Keratinocyte (primary cell): ENCODE results near the gene DHRSX.

ENCODE experiments used
- EZH2 ChIP-seq: IDR thresholded peaks from one replicate; pipeline ENCODE4 v1.6.1; 2012; ENCODE audit warnings: inconsistent platforms, mild to moderate bottlenecking, low read length, moderate library complexity
- TF ChIP-seq, protein P1 (sequence below), 3 experiments: IDR thresholded peaks in 1 of 3; conservative IDR thresholded peaks in 1 of 3; optimal IDR thresholded peaks in 1 of 3; 2 replicates in 2 of 3; 3 replicates in 1 of 3; pipeline versions ENCODE3 to v1.5.1; 2011; ENCODE audit warnings: low read length in 3 of 3, mild to moderate bottlenecking in 3 of 3, moderate library complexity in 2 of 3, control low read depth in 1 of 3, inconsistent platforms in 1 of 3; ENCODE audit not compliant: insufficient read depth in 2 of 3; ENCODE audit errors: extremely low read depth in 1 of 3

DNA sequence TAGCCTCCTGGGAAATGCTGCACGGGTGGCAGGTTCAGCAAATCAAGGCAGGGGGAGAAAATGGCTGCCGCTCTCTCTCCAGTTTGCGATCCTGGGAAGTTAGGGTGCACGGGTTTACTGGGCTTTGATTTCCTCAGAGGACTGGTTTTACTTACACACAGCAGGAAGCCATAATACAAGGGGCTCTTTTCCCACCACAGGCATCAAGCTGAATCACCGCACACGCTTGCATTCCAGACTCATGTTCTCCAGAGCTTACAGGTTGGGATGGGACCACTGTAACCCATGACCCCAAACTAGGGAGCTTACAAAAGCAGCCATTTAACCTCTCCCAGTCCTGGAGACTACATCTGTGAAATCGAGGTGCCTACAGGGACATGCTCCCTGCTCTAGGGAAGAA lies 159.8 kb downstream of the DHRSX start:
- TF ChIP-seq, protein P1, sequence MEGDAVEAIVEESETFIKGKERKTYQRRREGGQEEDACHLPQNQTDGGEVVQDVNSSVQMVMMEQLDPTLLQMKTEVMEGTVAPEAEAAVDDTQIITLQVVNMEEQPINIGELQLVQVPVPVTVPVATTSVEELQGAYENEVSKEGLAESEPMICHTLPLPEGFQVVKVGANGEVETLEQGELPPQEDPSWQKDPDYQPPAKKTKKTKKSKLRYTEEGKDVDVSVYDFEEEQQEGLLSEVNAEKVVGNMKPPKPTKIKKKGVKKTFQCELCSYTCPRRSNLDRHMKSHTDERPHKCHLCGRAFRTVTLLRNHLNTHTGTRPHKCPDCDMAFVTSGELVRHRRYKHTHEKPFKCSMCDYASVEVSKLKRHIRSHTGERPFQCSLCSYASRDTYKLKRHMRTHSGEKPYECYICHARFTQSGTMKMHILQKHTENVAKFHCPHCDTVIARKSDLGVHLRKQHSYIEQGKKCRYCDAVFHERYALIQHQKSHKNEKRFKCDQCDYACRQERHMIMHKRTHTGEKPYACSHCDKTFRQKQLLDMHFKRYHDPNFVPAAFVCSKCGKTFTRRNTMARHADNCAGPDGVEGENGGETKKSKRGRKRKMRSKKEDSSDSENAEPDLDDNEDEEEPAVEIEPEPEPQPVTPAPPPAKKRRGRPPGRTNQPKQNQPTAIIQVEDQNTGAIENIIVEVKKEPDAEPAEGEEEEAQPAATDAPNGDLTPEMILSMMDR (optimal IDR thresholded peaks at IDR 0.05 in 1 of 3, IDR thresholded peaks at IDR 0.05 in 1 of 3, conservative IDR thresholded peaks at IDR 0.05 in 1 of 3; ENCODE audit: extremely low read depth in 1 of 3, insufficient read depth in 2 of 3, low read length in 3 of 3) = no peak
- no peak for TF ChIP-seq EZH2
